Measurements from ENCODE around the gene FBXW11. TPM values are rescaled to one million over a fixed set of nuclear protein-coding genes. Genes with fewer than 3 reads are reported as not detected.

The FBXW11 gene
- total RNA-seq, 1 experiment from 2014 or later, result 69.2 TPM

- no TSS peak for BruUV-seq (replicated peaks)
- Histone ChIP-seq H3F3A (ENCODE audit: low read length, unreplicated experiment) (no peaks in the 10 kb centered on the region), H4K20me1 (ENCODE audit: low read length) (peaks cover 24% of the 10 kb centered on the region), H3K9me3 (ENCODE audit: low read length) (no peaks in the 10 kb centered on the region), H3K9ac (ENCODE audit: low read length) (no peak overlapping the region), H3K4me3 (ENCODE audit: low read length) (no peak overlapping the region), H3K79me2 (ENCODE audit: low read length) (peaks cover 40% of the 10 kb centered on the region), H3K27me3 (ENCODE audit: low read length) (no peaks in the 10 kb centered on the region), H3K4me1 (ENCODE audit: insufficient read depth, low read length) (no peaks in the 10 kb centered on the region), H3K9me2 (replicated peaks; ENCODE audit: low read length) (no peaks in the 10 kb centered on the region), H3K4me2 (ENCODE audit: low read length) (no peak overlapping the region), H2AFZ (ENCODE audit: low read length) (no peak overlapping the region), H3K27ac (ENCODE audit: low read length) (no peak overlapping the region), H3K36me3 (ENCODE audit: low read depth, low read length) (peaks cover 4% of the 10 kb centered on the region; the same call in 1 of the 2 replicates)
- ATAC-seq (no peak), DNase-seq (no peak)
- ChIA-PET POLR2A (ENCODE audit: unreplicated experiment) (no interaction called here), CTCF (no interaction called here)
- intact Hi-C loops (cut with micrococcal nuclease), result loop anchor here (5.0 kb wide), 1 partner anchor 424 kb away; no protein-coding TSS in a partner anchor
- no peak for TF ChIP-seq EZH2 (IDR thresholded peaks at IDR 0.05; ENCODE audit: low read length, unreplicated experiment)
- TF ChIP-seq EZH2phosphoT487 (IDR thresholded peaks at IDR 0.05; ENCODE audit: borderline replicate concordance, low read length), result no peak
- no peak for TF ChIP-seq CTCF (conservative IDR thresholded peaks at IDR 0.05; ENCODE audit: low read depth, low read length)
These were observed 100.3 kb downstream of the FBXW11 start for GRCh38 chr5:171906066-171906570.

- no peak overlapping the region for H3K4me3 ChIP-seq (ENCODE audit: low read length)
- POLR2A ChIA-PET (ENCODE audit: unreplicated experiment), result no interaction called here
- H3K9me3 ChIP-seq (ENCODE audit: low read length), result no peaks in the 10 kb centered on the region
- no peaks in the 10 kb centered on the region; the same call in 1 of the 2 replicates for H3K36me3 ChIP-seq (ENCODE audit: low read depth, low read length)
- TF ChIP-seq CTCF (conservative IDR thresholded peaks at IDR 0.05; ENCODE audit: low read depth, low read length) (no peak), EZH2 (IDR thresholded peaks at IDR 0.05; ENCODE audit: low read length, unreplicated experiment) (no peak), EZH2phosphoT487 (IDR thresholded peaks at IDR 0.05; ENCODE audit: borderline replicate concordance, low read length) (no peak)
- no TSS peak for BruUV-seq (replicated peaks)
- no peak overlapping the region for H2AFZ ChIP-seq (ENCODE audit: low read length)
- no peak overlapping the region for H3K9ac ChIP-seq (ENCODE audit: low read length)
- H3K79me2 ChIP-seq (ENCODE audit: low read length), result peaks cover 41% of the 10 kb centered on the region
- no peaks in the 10 kb centered on the region for H3K4me1 ChIP-seq (ENCODE audit: insufficient read depth, low read length)
- no peaks in the 10 kb centered on the region for H3K9me2 ChIP-seq (replicated peaks; ENCODE audit: low read length)
- no peak overlapping the region for H3K4me2 ChIP-seq (ENCODE audit: low read length)
- CTCF ChIA-PET, result no interaction called here
- peaks cover 25% of the 10 kb centered on the region for H4K20me1 ChIP-seq (ENCODE audit: low read length)
- DNase-seq (no peak), ATAC-seq (no peak)
- no peaks in the 10 kb centered on the region for H3K27me3 ChIP-seq (ENCODE audit: low read length)
- intact Hi-C loops (cut with micrococcal nuclease), result loop anchor here (5.0 kb wide), 1 partner anchor 423 kb away; no protein-coding TSS in a partner anchor
- no peaks in the 10 kb centered on the region for H3F3A ChIP-seq (ENCODE audit: low read length, unreplicated experiment)
- no peak overlapping the region for H3K27ac ChIP-seq (ENCODE audit: low read length)
These were observed 101.6 kb downstream of the FBXW11 start for GRCh38 chr5:171904886-171905285.

- ChIA-PET CTCF (no interaction called here), POLR2A (ENCODE audit: unreplicated experiment) (no interaction called here)
- intact Hi-C loops (cut with micrococcal nuclease), result no loop called here
- ATAC-seq (no peak), DNase-seq (no peak)
- Histone ChIP-seq H2AFZ (ENCODE audit: low read length) (no peak overlapping the region), H3K4me2 (ENCODE audit: low read length) (no peak overlapping the region), H3K9ac (ENCODE audit: low read length) (no peak overlapping the region), H3K9me2 (replicated peaks; ENCODE audit: low read length) (no peaks in the 10 kb centered on the region), H3K4me3 (ENCODE audit: low read length) (no peak overlapping the region), H4K20me1 (ENCODE audit: low read length) (peaks cover 28% of the 10 kb centered on the region; the same call in 1 of the 2 replicates), H3K9me3 (ENCODE audit: low read length) (no peaks in the 10 kb centered on the region), H3F3A (ENCODE audit: low read length, unreplicated experiment) (no peaks in the 10 kb centered on the region), H3K27ac (ENCODE audit: low read length) (no peak overlapping the region), H3K4me1 (ENCODE audit: insufficient read depth, low read length) (peaks cover 6% of the 10 kb centered on the region; the same call in 1 of the 2 replicates), H3K36me3 (ENCODE audit: low read depth, low read length) (peaks cover 10% of the 10 kb centered on the region), H3K27me3 (ENCODE audit: low read length) (no peaks in the 10 kb centered on the region), H3K79me2 (ENCODE audit: low read length) (peaks cover 33% of the 10 kb centered on the region)
- BruUV-seq (replicated peaks), result no TSS peak
- TF ChIP-seq EZH2 (IDR thresholded peaks at IDR 0.05; ENCODE audit: low read length, unreplicated experiment) (no peak), CTCF (conservative IDR thresholded peaks at IDR 0.05; ENCODE audit: low read depth, low read length) (no peak), EZH2phosphoT487 (IDR thresholded peaks at IDR 0.05; ENCODE audit: borderline replicate concordance, low read length) (no peak)
These were observed 104.7 kb downstream of the FBXW11 start for GRCh38 chr5:171901764-171902163.

Data from PC-3 (cell line).